Smooth muscle cell (in vitro differentiated cells): ENCODE data around the gene ABHD14A. TPM values are rescaled to one million over a fixed set of nuclear protein-coding genes. Genes with fewer than 3 reads are reported as not detected.
"Not testable (repeated sequence)": the region's sequence is repeated elsewhere in the genome, so short reads cannot be mapped to it uniquely, and the experiment has no call there.

Experiments
- DNase-seq: peaks from one replicate; lab custom pipeline; 2025; ENCODE audit not compliant: unreplicated experiment; lab: John Stamatoyannopoulos, UW
- H2AFZ ChIP-seq: fragments of 200-600 bp; sonication (generic); 2 replicates; pipeline ENCODE4 v1.6.0; 2016; ENCODE audit warnings: antibody characterized with exemption, low read depth, mild to moderate bottlenecking
- H3F3A ChIP-seq: fragments of 200-600 bp; sonication (generic); 2 replicates; pipeline ENCODE4 v1.6.0; 2017; ENCODE audit warnings: antibody characterized with exemption, low read depth
- H3K27ac ChIP-seq: fragments of 200-600 bp; sonication (generic); 2 replicates; pipeline ENCODE4 v1.5.1; 2016; ENCODE audit warnings: low read depth, mild to moderate bottlenecking
- H3K27me3 ChIP-seq: fragments of 200-600 bp; sonication (generic); 2 replicates; pipeline ENCODE4 v1.6.1; 2016; ENCODE audit warnings: low read depth, mild to moderate bottlenecking
- H3K36me3 ChIP-seq: fragments of 200-600 bp; sonication (generic); 2 replicates; pipeline ENCODE4 v1.5.1; 2016; ENCODE audit warnings: low read depth
- H3K4me1 ChIP-seq: fragments of 200-600 bp; sonication (generic); 2 replicates; pipeline ENCODE4 v1.5.1; 2016; ENCODE audit warnings: low read depth
- H3K4me2 ChIP-seq: fragments of 200-600 bp; sonication (generic); 2 replicates; pipeline ENCODE4 v1.6.0; 2016; ENCODE audit warnings: mild to moderate bottlenecking
- H3K4me3 ChIP-seq: fragments of 200-600 bp; sonication (generic); 2 replicates; pipeline ENCODE4 v1.5.1; 2016; ENCODE audit warnings: mild to moderate bottlenecking
- H3K79me2 ChIP-seq: fragments of 200-600 bp; sonication (generic); 2 replicates; pipeline ENCODE4 v1.6.0; 2016; ENCODE audit warnings: low read depth, mild to moderate bottlenecking
- H3K9ac ChIP-seq: fragments of 200-600 bp; sonication (generic); 2 replicates; pipeline ENCODE4 v1.6.0; 2016; ENCODE audit warnings: low read depth
- H3K9me3 ChIP-seq: fragments of 200-600 bp; sonication (generic); replicated peaks from 2 replicates; pipeline ENCODE4 v1.5.1; 2016; ENCODE audit warnings: low read depth
- H4K20me1 ChIP-seq: fragments of 200-600 bp; sonication (generic); 2 replicates; pipeline ENCODE4 v1.6.0; 2016; ENCODE audit warnings: low read depth
- CTCF ChIP-seq: fragments of 200-600 bp; sonication (generic); IDR thresholded peaks from 2 replicates; pipeline ENCODE4 v1.5.1; 2017; ENCODE audit warnings: borderline replicate concordance, mild to moderate bottlenecking, antibody characterized with exemption; ENCODE audit not compliant: insufficient read depth, poor library complexity, severe bottlenecking
- WGBS: methylation state at CpG from one replicate; pipeline ENCODE4 v1.1.7; 2016; ENCODE audit warnings: low lambda C conversion rate; 5-methylcytosine and 5-hydroxymethylcytosine counted together
- polyA plus RNA-seq: library from polyadenylated mRNA; unstranded; fragments of >200 nt; fragmentation: Nextera tagmentation; extraction: Ambion mirVana; gene quantifications from 2 replicates; pipeline ENCODE4 v1.2.1, GENCODE V29; 2016
- total RNA-seq: library from RNA; depleted of rRNA; stranded (reverse); fragments of >200 nt; gene quantifications from 2 replicates; pipeline ENCODE4 v1.2.3, GENCODE V29; 2014

The ABHD14A gene
- total RNA-seq (6.2 and 16.1 TPM in 2 replicates), polyA plus RNA-seq (38.6 and 49.7 TPM in 2 replicates)

GRCh38 chr3:51974963-51975851, at the start of gene ABHD14A:
ABHD14A (plus strand) TSS chr3:51975064; CDS start chr3:51975136, 72 bp downstream.
- H3K4me1 ChIP-seq = peaks cover 21% of the 10 kb centered on the region
- TF ChIP-seq CTCF = peak; percentile 6
- peak within 1 kb of the TSS; percentile 69 for H3K4me3 ChIP-seq
- no peak within 1 kb of the TSS for H3K27ac ChIP-seq
- H3K36me3 ChIP-seq = no peaks in the 10 kb centered on the region
- 4% methylated on average over 59 of the region's 63 CpGs for WGBS
- H3K79me2 ChIP-seq = peaks cover 8% of the 10 kb centered on the region
- H3F3A ChIP-seq = peaks cover 21% of the 10 kb centered on the region
- H3K9me3 ChIP-seq = no peaks in the 10 kb centered on the region
- peak within 1 kb of the TSS; percentile 98 for H3K4me2 ChIP-seq
- H3K9ac ChIP-seq = no peak within 1 kb of the TSS
- DNase-seq = peak; percentile 39
- no peaks in the 10 kb centered on the region for H4K20me1 ChIP-seq
- H3K27me3 ChIP-seq = no peaks in the 10 kb centered on the region
- peak within 1 kb of the TSS; percentile 95 for H2AFZ ChIP-seq

GRCh38 chr3:51927061-51927977, 47.5 kb upstream of the ABHD14A start:
- 97% methylated on average over 5 of the region's 5 CpGs for WGBS
- TF ChIP-seq CTCF = no peak
- no peaks in the 10 kb centered on the region for H3K36me3 ChIP-seq
- H3K27me3 ChIP-seq = no peaks in the 10 kb centered on the region
- no peaks in the 10 kb centered on the region for H3K4me1 ChIP-seq
- H3K79me2 ChIP-seq = no peaks in the 10 kb centered on the region
- no peak overlapping the region for H2AFZ ChIP-seq
- H3K9me3 ChIP-seq = no peaks in the 10 kb centered on the region
- no peak overlapping the region for H3K27ac ChIP-seq
- H4K20me1 ChIP-seq = no peaks in the 10 kb centered on the region
- H3K4me2 ChIP-seq = no peak overlapping the region
- no peak overlapping the region for H3K9ac ChIP-seq
- DNase-seq = no peak
- H3F3A ChIP-seq = no peaks in the 10 kb centered on the region
- no peak overlapping the region for H3K4me3 ChIP-seq

GRCh38 chr3:51928438-51928837, 46.4 kb upstream of the ABHD14A start:
- H3K4me3 ChIP-seq = no peak overlapping the region
- DNase-seq = no peak
- H3K36me3 ChIP-seq = no peaks in the 10 kb centered on the region
- H3F3A ChIP-seq = no peaks in the 10 kb centered on the region
- H3K27ac ChIP-seq = no peak overlapping the region
- H3K79me2 ChIP-seq = no peaks in the 10 kb centered on the region
- no peak overlapping the region for H3K9ac ChIP-seq
- no peaks in the 10 kb centered on the region for H3K9me3 ChIP-seq
- no peak overlapping the region for H2AFZ ChIP-seq
- H3K4me1 ChIP-seq = no peaks in the 10 kb centered on the region
- H4K20me1 ChIP-seq = no peaks in the 10 kb centered on the region
- TF ChIP-seq CTCF = no peak
- H3K4me2 ChIP-seq = no peak overlapping the region
- no peaks in the 10 kb centered on the region for H3K27me3 ChIP-seq
- 97% methylated on average over 7 of the region's 7 CpGs for WGBS

GRCh38 chr3:51928981-51929380, 45.9 kb upstream of the ABHD14A start:
- DNase-seq = not testable (repeated sequence)

More at GRCh38 chr3:51928981-51929380, 45.9 kb upstream of the ABHD14A start:
- H3K4me2 ChIP-seq, H4K20me1 ChIP-seq, H2AFZ ChIP-seq, H3K79me2 ChIP-seq, H3F3A ChIP-seq, H3K9me3 ChIP-seq, H3K9ac ChIP-seq, H3K27ac ChIP-seq, H3K27me3 ChIP-seq, H3K4me3 ChIP-seq, H3K36me3 ChIP-seq, H3K4me1 ChIP-seq: not testable (repeated sequence)
- WGBS = 94% methylated on average over 3 of the region's 3 CpGs
